Thyroid gland (tissue), 4 donors: ENCODE data around the gene CSF2. TPM values are rescaled to one million over a fixed set of nuclear protein-coding genes. Genes with fewer than 3 reads are reported as not detected.

Source experiments
- DNase-seq, 2 donors: peaks; one replicate each; pipeline ENCODE4 v3.0.0-alpha.2; 2019
- H3K27ac ChIP-seq, 3 donors: fragments of 200-600 bp; sonication (generic); 1 replicate in 2 of 3; 2 replicates in 1 of 3; pipeline ENCODE4 v1.5.1; 2016 to 2019; ENCODE audit warnings: mild to moderate bottlenecking in 1 of 3, moderate library complexity in 1 of 3
- H3K27me3 ChIP-seq: fragments of 200-600 bp; sonication (generic); one replicate; pipeline ENCODE4 v1.5.1; 2019
- H3K36me3 ChIP-seq, 2 donors: fragments of 200-600 bp; sonication (generic); one replicate each; pipeline ENCODE4 v1.5.1; 2016 to 2019
- H3K4me1 ChIP-seq, 2 donors: fragments of 200-600 bp; sonication (generic); one replicate each; pipeline ENCODE4 v1.5.1; 2017 to 2019
- H3K4me3 ChIP-seq, 3 donors: fragments of 200-600 bp; sonication (generic); replicated peaks in 1 of 3; 1 replicate in 2 of 3; 2 replicates in 1 of 3; pipeline ENCODE4 v1.5.1; 2016; ENCODE audit warnings: mild to moderate bottlenecking in 1 of 3
- H3K9me3 ChIP-seq: fragments of 200-600 bp; sonication (generic); one replicate; pipeline ENCODE4 v1.5.1; 2017
- POLR2A ChIP-seq, 2 donors: fragments of 450-650 bp; IDR thresholded peaks; one replicate each; pipeline ENCODE4 v1.6.1; 2017; ENCODE audit warnings: antibody characterized with exemption in 2 of 2, mild to moderate bottlenecking in 2 of 2, moderate library complexity in 1 of 2
- WGBS, 2 donors: methylation state at CpG; one replicate each; pipeline ENCODE4 v1.1.5; 2017; 5-methylcytosine and 5-hydroxymethylcytosine counted together
- intact Hi-C: fragments of 100-400 bp; cut with DNase I; formaldehyde crosslinking; loops from one replicate; pipeline ENCODE4 v1.15.1; 2023
- total RNA-seq, 4 donors: library from RNA; depleted of rRNA; stranded (reverse); fragments of >200 nt; gene quantifications; one replicate each; pipeline ENCODE4 v1.2.3, GENCODE V29; 2016
- TF ChIP-seq, protein P1 (sequence below), 6 experiments: fragments of 200-600 bp in 3 of 6; fragments of 450-650 bp in 3 of 6; sonication (generic) in 3 of 6; IDR thresholded peaks; one replicate each; pipeline ENCODE4 v1.5.1; 2016 to 2019; ENCODE audit warnings: antibody characterized with exemption in 6 of 6, mild to moderate bottlenecking in 2 of 6, inconsistent platforms in 1 of 6, moderate library complexity in 1 of 6

The CSF2 gene
- total RNA-seq, 4 donors from 2014 or later: not detected

- intact Hi-C loops: no loop called here
- Histone ChIP-seq H3K4me1 (no peaks in the 10 kb centered on the region), H3K27ac (no peak overlapping the region), H3K27me3 (no peaks in the 10 kb centered on the region), H3K9me3 (no peaks in the 10 kb centered on the region), H3K4me3 (no peak overlapping the region), H3K36me3 (no peaks in the 10 kb centered on the region)
- WGBS, 2 donors: 91% methylated on average over 10 to 12 of the region's 13 CpGs
- TF ChIP-seq, protein P1, sequence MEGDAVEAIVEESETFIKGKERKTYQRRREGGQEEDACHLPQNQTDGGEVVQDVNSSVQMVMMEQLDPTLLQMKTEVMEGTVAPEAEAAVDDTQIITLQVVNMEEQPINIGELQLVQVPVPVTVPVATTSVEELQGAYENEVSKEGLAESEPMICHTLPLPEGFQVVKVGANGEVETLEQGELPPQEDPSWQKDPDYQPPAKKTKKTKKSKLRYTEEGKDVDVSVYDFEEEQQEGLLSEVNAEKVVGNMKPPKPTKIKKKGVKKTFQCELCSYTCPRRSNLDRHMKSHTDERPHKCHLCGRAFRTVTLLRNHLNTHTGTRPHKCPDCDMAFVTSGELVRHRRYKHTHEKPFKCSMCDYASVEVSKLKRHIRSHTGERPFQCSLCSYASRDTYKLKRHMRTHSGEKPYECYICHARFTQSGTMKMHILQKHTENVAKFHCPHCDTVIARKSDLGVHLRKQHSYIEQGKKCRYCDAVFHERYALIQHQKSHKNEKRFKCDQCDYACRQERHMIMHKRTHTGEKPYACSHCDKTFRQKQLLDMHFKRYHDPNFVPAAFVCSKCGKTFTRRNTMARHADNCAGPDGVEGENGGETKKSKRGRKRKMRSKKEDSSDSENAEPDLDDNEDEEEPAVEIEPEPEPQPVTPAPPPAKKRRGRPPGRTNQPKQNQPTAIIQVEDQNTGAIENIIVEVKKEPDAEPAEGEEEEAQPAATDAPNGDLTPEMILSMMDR (IDR thresholded peaks at IDR 0.05): no peak
- no peak for TF ChIP-seq POLR2A (IDR thresholded peaks at IDR 0.05)
- DNase-seq: no peak
Measured at GRCh38 chr5:132067941-132068808, 5.4 kb upstream of the CSF2 start.

DNA sequence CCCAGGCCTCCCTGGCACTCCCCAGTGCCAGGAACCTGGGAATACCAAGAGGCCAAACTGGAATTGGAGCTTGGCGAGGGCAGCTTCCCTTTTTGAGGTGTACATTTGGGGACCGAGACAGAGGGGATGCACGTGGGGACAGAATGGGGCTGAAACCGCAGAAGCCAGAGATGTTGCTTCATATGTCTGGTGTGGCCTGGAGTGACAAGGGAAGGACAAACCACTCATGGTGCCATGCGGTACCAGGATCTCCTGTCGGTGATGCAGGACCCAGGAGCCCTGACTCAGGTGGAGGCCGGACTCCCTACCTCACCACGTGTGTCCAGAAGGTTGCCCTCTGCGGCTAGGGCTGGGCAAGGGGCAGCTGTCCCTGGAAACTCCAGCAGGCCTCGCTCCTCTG, 4.0 kb upstream of the CSF2 start:
- H3K27me3 ChIP-seq: no peaks in the 10 kb centered on the region
- H3K4me1 ChIP-seq: no peaks in the 10 kb centered on the region
- H3K9me3 ChIP-seq: no peaks in the 10 kb centered on the region
- WGBS, 2 donors: 93% methylated on average over 9 to 10 of the region's 10 CpGs
- intact Hi-C loops: no loop called here
- no peak overlapping the region for H3K4me3 ChIP-seq
- no peak for TF ChIP-seq POLR2A (IDR thresholded peaks at IDR 0.05)
- TF ChIP-seq, protein P1 (IDR thresholded peaks at IDR 0.05): no peak
- no peak overlapping the region for H3K27ac ChIP-seq
- no peak for DNase-seq
- no peaks in the 10 kb centered on the region for H3K36me3 ChIP-seq

DNA sequence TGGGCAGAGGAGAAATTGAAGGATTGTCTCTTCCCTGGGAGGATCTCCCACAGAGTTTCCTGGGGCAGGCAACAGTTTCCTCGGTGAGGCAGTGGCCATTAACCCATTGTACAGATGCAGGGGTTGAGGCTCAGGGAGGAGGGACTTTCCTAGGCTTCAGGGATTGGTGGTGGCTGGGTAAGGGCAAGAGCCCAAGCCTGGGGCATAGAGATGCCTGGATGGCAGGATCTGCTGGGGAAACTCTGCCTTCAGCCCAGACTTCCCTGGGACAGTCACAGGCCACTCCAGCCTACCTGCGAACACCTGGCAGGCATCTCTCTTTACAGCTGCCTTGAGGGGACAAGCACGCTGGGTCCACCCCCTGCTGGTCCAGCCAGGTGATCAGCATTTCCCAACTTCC, 3.6 kb upstream of the CSF2 start:
- Histone ChIP-seq H3K27ac (no peak overlapping the region), H3K9me3 (no peaks in the 10 kb centered on the region), H3K4me3 (no peak overlapping the region), H3K36me3 (no peaks in the 10 kb centered on the region), H3K4me1 (no peaks in the 10 kb centered on the region), H3K27me3 (no peaks in the 10 kb centered on the region)
- intact Hi-C loops: no loop called here
- WGBS, 2 donors: 91 to 92% methylated on average over 2 to 3 of the region's 3 CpGs
- no peak for TF ChIP-seq POLR2A (IDR thresholded peaks at IDR 0.05)
- TF ChIP-seq, protein P1 (IDR thresholded peaks at IDR 0.05): no peak
- DNase-seq: no peak

- intact Hi-C loops: no loop called here
- 70 to 79% methylated on average over 12 to 13 of the region's 13 CpGs for WGBS, 2 donors
- Histone ChIP-seq H3K27me3 (no peaks in the 10 kb centered on the region), H3K4me1 (no peaks in the 10 kb centered on the region), H3K4me3 (no peak overlapping the region), H3K9me3 (no peaks in the 10 kb centered on the region), H3K27ac (no peak overlapping the region), H3K36me3 (no peaks in the 10 kb centered on the region)
- no peak for DNase-seq
- TF ChIP-seq POLR2A (IDR thresholded peaks at IDR 0.05): no peak
- TF ChIP-seq, protein P1 (IDR thresholded peaks at IDR 0.05): no peak
Measured at GRCh38 chr5:132070460-132071337, 2.9 kb upstream of the CSF2 start.

DNA sequence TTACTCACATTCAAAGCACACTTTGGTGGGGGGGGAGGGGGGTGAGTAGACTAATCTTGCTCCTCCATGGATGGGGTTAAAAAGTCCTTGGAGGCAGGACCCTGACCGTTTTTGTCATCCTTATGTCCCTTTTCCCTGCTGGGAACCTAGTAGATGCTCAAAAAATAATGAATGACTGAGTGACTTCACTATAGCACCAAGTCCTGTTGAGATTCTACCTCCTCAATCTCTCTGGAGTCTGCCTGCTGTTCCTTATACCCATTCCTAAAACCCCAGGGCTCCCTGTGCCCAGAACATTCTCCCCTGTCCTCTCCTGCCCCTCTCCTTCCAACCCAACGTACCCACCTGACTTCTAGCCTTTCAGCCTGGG, 2.3 kb upstream of the CSF2 start:
- H3K27me3 ChIP-seq: no peaks in the 10 kb centered on the region
- WGBS, 2 donors: 81 to 86% methylated on average over 2 of the region's 2 CpGs
- no peaks in the 10 kb centered on the region for H3K4me1 ChIP-seq
- no peak for TF ChIP-seq POLR2A (IDR thresholded peaks at IDR 0.05)
- TF ChIP-seq, protein P1 (IDR thresholded peaks at IDR 0.05): no peak
- no peak overlapping the region for H3K4me3 ChIP-seq
- DNase-seq: no peak
- H3K36me3 ChIP-seq: no peaks in the 10 kb centered on the region
- intact Hi-C loops: no loop called here
- no peak overlapping the region for H3K27ac ChIP-seq
- no peaks in the 10 kb centered on the region for H3K9me3 ChIP-seq
